Esophagus muscularis mucosa (tissue), 3 donors: ENCODE results near the gene MBD3.

Experiments
- POLR2A ChIP-seq: fragments of 450-650 bp; IDR thresholded peaks from one replicate; pipeline ENCODE4 v1.6.1; 2017; ENCODE audit warnings: antibody characterized with exemption, moderate library complexity, mild to moderate bottlenecking, low read depth
- POLR2AphosphoS5 ChIP-seq, 2 donors: sonication (generic); formaldehyde crosslinking; IDR thresholded peaks; one replicate each; pipeline ENCODE4 v1.6.1; 2017; ENCODE audit warnings: antibody characterized with exemption in 2 of 2
- TF ChIP-seq, protein P1 (sequence below), 3 experiments: fragments of 200-600 bp in 2 of 3; fragments of 450-650 bp in 1 of 3; sonication (generic) in 2 of 3; IDR thresholded peaks; one replicate each; pipeline ENCODE4 v1.5.1; 2017 to 2019; ENCODE audit warnings: antibody characterized with exemption in 3 of 3, mild to moderate bottlenecking in 2 of 3, moderate library complexity in 1 of 3

GRCh38 chr19:1611353-1611752, 18.7 kb upstream of the MBD3 start:
- TF ChIP-seq POLR2AphosphoS5 (IDR thresholded peaks at IDR 0.05) (no peak), POLR2A (no peak)
- TF ChIP-seq, protein P1, sequence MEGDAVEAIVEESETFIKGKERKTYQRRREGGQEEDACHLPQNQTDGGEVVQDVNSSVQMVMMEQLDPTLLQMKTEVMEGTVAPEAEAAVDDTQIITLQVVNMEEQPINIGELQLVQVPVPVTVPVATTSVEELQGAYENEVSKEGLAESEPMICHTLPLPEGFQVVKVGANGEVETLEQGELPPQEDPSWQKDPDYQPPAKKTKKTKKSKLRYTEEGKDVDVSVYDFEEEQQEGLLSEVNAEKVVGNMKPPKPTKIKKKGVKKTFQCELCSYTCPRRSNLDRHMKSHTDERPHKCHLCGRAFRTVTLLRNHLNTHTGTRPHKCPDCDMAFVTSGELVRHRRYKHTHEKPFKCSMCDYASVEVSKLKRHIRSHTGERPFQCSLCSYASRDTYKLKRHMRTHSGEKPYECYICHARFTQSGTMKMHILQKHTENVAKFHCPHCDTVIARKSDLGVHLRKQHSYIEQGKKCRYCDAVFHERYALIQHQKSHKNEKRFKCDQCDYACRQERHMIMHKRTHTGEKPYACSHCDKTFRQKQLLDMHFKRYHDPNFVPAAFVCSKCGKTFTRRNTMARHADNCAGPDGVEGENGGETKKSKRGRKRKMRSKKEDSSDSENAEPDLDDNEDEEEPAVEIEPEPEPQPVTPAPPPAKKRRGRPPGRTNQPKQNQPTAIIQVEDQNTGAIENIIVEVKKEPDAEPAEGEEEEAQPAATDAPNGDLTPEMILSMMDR (IDR thresholded peaks at IDR 0.05): no peak
